ENCODE data around the gene SMG6. TPM values are rescaled to one million over a fixed set of nuclear protein-coding genes. Genes with fewer than 3 reads are reported as not detected.

SMG6 gene
- total and polyA plus RNA-seq, 2 of the 4 experiments (the other 2 are of a cell fraction) = 16.3 to 30.3 TPM

GRCh38 chr17:2275722-2276121 lies 27.9 kb downstream of the SMG6 start:
- BruUV-seq (replicated peaks) = no TSS peak
- Histone ChIP-seq H2AK9ac (replicated peaks; ENCODE audit: low read depth, low read length, poor library complexity) (no peak overlapping the region), H3K4me2 (ENCODE audit: low read depth, low read length) (no peak overlapping the region), H4K91ac (ENCODE audit: insufficient read depth, low read depth, low read length) (no peak overlapping the region), H2BK5ac (ENCODE audit: low read depth, low read length, poor library complexity, severe bottlenecking) (no peak overlapping the region), H3K9me1 (ENCODE audit: insufficient read depth, low read length) (0 out of 2 replicates have a peak, but pooled peaks cover 5% of the 10 kb centered on the region), H2BK15ac (ENCODE audit: low read depth, low read length) (no peak overlapping the region), H3K9ac (ENCODE audit: low read depth, low read length) (no peak overlapping the region), H3K79me1 (ENCODE audit: low read depth in 1 of 2, low read length in 2 of 2) (peaks cover 11 to 22% of the 10 kb centered on the region in 2 experiments), H3K27ac (ENCODE audit: insufficient read depth, low read length) (no peak overlapping the region), H4K8ac (ENCODE audit: low read depth in 2 of 2, low read length in 2 of 2) (no peak overlapping the region), H3K36me3 (ENCODE audit: control insufficient read depth, insufficient read depth, low read length) (peaks cover 15% of the 10 kb centered on the region), H3K27me3 (ENCODE audit: control insufficient read depth, insufficient read depth, low read length) (no peaks in the 10 kb centered on the region), H2BK20ac (ENCODE audit: low read depth, low read length) (no peak overlapping the region), H2AFZ (replicated peaks; ENCODE audit: low read length, poor library complexity) (no peak overlapping the region), H3K4me1 (ENCODE audit: control insufficient read depth, insufficient read depth, low read length) (no peaks in the 10 kb centered on the region), H3K56ac (ENCODE audit: extremely low read depth, insufficient read depth, low read length) (no peak overlapping the region), H3K18ac (ENCODE audit: low read depth, low read length) (no peak overlapping the region), H3K14ac (replicated peaks; ENCODE audit: low read depth, low read length) (no peak overlapping the region), H3K23ac (ENCODE audit: low read depth, low read length) (no peak overlapping the region), H4K5ac (ENCODE audit: low read depth, low read length) (no peak overlapping the region), H4K20me1 (ENCODE audit: insufficient read depth, low read length) (no peaks in the 10 kb centered on the region), H2BK120ac (ENCODE audit: low read depth, low read length) (no peak overlapping the region), H3K4me3 (ENCODE audit: insufficient read depth, low read depth, low read length) (no peak overlapping the region), H3K9me3 (ENCODE audit: control insufficient read depth, insufficient read depth, low read length) (no peaks in the 10 kb centered on the region), H3K4ac (ENCODE audit: low read depth, low read length) (no peak overlapping the region), H2AK5ac (ENCODE audit: low read depth, low read length) (no peak overlapping the region)
- no CpG with 5 or more reads among the region's 1 CpG for WGBS, 2 experiments (ENCODE audit: extremely low coverage in 2 of 2, insufficient read length in 1 of 2)
- in situ Hi-C loops (cut with MboI; ENCODE audit: low sequenced_read_pairs) (no loop called here), dilution Hi-C loops (cut with HindIII; ENCODE audit: low sequenced_read_pairs, unreplicated experiment) (no loop called here), intact Hi-C loops (cut with micrococcal nuclease) (no loop called here)
- no peak for TF ChIP-seq NFE2L2 (IDR thresholded peaks at IDR 0.05; ENCODE audit: low read depth, low read length)
- no peak for TF ChIP-seq MXI1 (IDR thresholded peaks at IDR 0.05; ENCODE audit: borderline replicate concordance, low read depth, low read length)
- no peak for TF ChIP-seq SMC3 (IDR thresholded peaks at IDR 0.05; ENCODE audit: low read depth, low read length)
- no peak for TF ChIP-seq CHD1 (IDR thresholded peaks at IDR 0.05; ENCODE audit: low read depth, low read length)
- no peak for TF ChIP-seq ELK1 (IDR thresholded peaks at IDR 0.05; ENCODE audit: borderline replicate concordance, low read depth, low read length)
- no peak for TF ChIP-seq USF2 (IDR thresholded peaks at IDR 0.05; ENCODE audit: low read depth, low read length)
- no peak for TF ChIP-seq FOS (IDR thresholded peaks at IDR 0.05; ENCODE audit: low read depth, low read length)
- no peak for TF ChIP-seq RFX5 (IDR thresholded peaks at IDR 0.05; ENCODE audit: low read depth, low read length)
- TF ChIP-seq MAFK (IDR thresholded peaks at IDR 0.05; ENCODE audit: low read depth, low read length) = no peak
- ChIA-PET POLR2A (ENCODE audit: unreplicated experiment) (no interaction called here), CTCF (interaction anchor here (0.5 to 0.7 kb wide), 2 partner anchors 12 to 14 kb away, joined by 7 to 9 read pairs; no protein-coding TSS in a partner anchor)
- DNase-seq = no peak
- ATAC-seq (ENCODE audit: low read depth) = no peak
